ENCODE results near the gene C16orf74.

DNA sequence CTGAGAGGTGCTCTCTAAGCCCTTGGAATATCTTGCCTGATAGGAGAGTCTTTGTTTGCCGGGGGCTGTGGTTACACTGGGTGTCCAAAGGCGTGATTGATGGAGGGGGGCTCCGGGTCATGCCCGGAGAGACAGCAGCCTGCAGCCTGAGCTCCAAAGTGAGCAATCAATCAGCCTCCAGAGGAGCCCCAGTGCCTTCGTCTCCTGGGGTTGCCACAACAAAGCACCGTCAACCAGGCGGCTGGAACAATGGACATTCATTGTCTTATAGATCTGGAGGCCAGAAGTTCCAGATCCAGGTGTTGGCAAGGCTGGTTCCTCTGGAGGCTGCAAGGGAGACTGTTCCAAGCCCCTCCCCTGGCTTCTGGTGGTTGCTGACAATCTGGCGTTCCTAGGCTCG, 38.1 kb downstream of the C16orf74 start:
- TF ChIP-seq, protein P1, sequence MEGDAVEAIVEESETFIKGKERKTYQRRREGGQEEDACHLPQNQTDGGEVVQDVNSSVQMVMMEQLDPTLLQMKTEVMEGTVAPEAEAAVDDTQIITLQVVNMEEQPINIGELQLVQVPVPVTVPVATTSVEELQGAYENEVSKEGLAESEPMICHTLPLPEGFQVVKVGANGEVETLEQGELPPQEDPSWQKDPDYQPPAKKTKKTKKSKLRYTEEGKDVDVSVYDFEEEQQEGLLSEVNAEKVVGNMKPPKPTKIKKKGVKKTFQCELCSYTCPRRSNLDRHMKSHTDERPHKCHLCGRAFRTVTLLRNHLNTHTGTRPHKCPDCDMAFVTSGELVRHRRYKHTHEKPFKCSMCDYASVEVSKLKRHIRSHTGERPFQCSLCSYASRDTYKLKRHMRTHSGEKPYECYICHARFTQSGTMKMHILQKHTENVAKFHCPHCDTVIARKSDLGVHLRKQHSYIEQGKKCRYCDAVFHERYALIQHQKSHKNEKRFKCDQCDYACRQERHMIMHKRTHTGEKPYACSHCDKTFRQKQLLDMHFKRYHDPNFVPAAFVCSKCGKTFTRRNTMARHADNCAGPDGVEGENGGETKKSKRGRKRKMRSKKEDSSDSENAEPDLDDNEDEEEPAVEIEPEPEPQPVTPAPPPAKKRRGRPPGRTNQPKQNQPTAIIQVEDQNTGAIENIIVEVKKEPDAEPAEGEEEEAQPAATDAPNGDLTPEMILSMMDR (IDR thresholded peaks at IDR 0.05) = no peak
- no peak for TF ChIP-seq POLR2A (IDR thresholded peaks at IDR 0.05)
